LNCaP clone FGC (cell line): ENCODE data around the gene TMEM30B.

Source experiments
- DNase-seq: peaks from one replicate; pipeline ENCODE4 v3.0.0-alpha.2; 2011; ENCODE audit warnings: low read depth
- H3K4me3 ChIP-seq: 2 replicates; pipeline ENCODE4 v1.5.1; 2011; ENCODE audit warnings: mild to moderate bottlenecking, low read depth, low read length, control low read depth
- CTCF ChIP-seq: IDR thresholded peaks from 2 replicates; pipeline ENCODE4 v1.5.1; 2012; ENCODE audit warnings: mild to moderate bottlenecking; ENCODE audit not compliant: control insufficient read depth, insufficient read depth; ENCODE audit errors: extremely low read depth

The TMEM30B gene

GRCh38 chr14:61281186-61281947, at the start of gene TMEM30B:
Gene TMEM30B, minus strand, starts transcription at chr14:61281338. Its CDS starts 191 bp downstream, at chr14:61281147.
- no peak for TF ChIP-seq CTCF
- H3K4me3 ChIP-seq: no peak within 1 kb of the TSS
- DNase-seq: no peak

GRCh38 chr14:61330511-61330910, 49.4 kb upstream of the TMEM30B start:
- no peak overlapping the region for H3K4me3 ChIP-seq
- no peak for DNase-seq
- TF ChIP-seq CTCF: no peak

GRCh38 chr14:61329478-61330051, 48.4 kb upstream of the TMEM30B start:
- no peak for TF ChIP-seq CTCF
- no peak overlapping the region for H3K4me3 ChIP-seq
- DNase-seq: no peak

GRCh38 chr14:61328626-61329262, 47.6 kb upstream of the TMEM30B start:
- no peak for DNase-seq
- TF ChIP-seq CTCF: no peak
- H3K4me3 ChIP-seq: no peak overlapping the region

GRCh38 chr14:61326847-61327246, 45.7 kb upstream of the TMEM30B start:
- no peak for TF ChIP-seq CTCF
- no peak overlapping the region for H3K4me3 ChIP-seq
- DNase-seq: no peak

- no peak for DNase-seq
- H3K4me3 ChIP-seq: no peak overlapping the region
- TF ChIP-seq CTCF: no peak
These were observed 45.0 kb upstream of the TMEM30B start for GRCh38 chr14:61326146-61326545.
